ENCODE measurements around the gene ZC3H11A.
"Not testable (repeated sequence)": the region's sequence is repeated elsewhere in the genome, so short reads cannot be mapped to it uniquely, and the experiment has no call there.

ZC3H11A gene

DNA sequence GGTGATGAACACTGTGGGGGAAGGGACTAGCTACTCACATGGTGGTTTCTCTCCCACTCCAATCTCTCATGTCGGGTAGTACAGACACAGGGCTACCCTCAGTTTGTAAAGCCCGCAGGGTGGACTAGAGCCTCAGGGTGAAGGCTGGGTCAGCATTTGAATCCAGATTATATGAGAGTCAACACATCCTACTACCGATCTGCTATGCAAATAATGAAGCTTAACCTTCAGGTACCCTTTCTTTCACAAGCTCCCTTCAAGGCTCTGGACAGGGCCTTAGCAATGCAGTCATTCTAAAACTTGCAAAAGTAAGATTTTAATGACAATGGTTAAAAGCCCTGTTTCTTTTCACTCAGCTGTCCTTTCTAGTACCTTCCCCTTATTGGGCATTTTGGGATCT lies 5.5 kb upstream of the ZC3H11A start:
- no peak for DNase-seq

- no peak for DNase-seq
Measured at GRCh38 chr1:203791498-203791897, 3.9 kb upstream of the ZC3H11A start.

DNA sequence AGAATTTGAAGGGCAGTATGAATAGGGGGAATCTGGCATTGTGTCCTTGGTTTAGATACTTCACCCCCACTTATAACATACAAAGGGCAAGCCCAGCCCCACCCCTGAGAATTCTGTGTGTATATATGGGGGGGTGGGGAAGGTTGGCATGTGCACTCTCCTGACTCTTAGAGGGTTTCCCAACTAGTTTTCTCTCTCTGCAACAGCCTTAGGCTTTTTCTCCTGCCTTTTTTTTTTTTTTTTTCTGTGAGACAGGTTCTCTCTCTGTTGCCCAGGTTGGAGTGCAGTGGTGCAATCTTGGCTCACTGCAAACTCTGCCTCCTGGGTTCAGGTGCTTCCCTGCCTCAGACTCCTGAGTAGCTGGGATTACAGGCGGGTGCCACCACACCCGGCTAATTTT lies 2.9 kb upstream of the ZC3H11A start:
- no peak for DNase-seq

- not testable (repeated sequence) for DNase-seq
Measured at GRCh38 chr1:203793561-203793960, 1.9 kb upstream of the ZC3H11A start.

GRCh38 chr1:203794764-203795440 lies 521 bp upstream of the ZC3H11A start:
- DNase-seq = no peak

DNA sequence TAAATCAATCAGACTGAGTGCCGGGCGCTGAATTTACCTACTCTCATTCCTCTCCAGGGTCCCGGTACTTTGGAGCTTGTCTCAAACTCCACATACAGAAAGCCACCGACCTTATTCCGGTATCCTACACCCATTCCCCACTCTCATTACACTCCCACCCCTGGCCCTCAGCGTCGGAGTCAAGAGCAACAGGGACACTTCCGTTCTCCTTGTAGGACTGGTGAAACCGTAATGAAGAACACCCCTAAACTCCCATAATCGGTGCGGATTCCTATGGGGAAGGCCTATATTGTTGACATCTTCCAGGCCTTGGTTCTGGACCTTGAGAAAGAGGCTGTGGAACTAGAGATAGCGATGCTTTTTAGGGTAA lies 798 bp downstream of the ZC3H11A start:
- peak in 2 of 14 donors; percentile 37 to 64 for DNase-seq

DNA sequence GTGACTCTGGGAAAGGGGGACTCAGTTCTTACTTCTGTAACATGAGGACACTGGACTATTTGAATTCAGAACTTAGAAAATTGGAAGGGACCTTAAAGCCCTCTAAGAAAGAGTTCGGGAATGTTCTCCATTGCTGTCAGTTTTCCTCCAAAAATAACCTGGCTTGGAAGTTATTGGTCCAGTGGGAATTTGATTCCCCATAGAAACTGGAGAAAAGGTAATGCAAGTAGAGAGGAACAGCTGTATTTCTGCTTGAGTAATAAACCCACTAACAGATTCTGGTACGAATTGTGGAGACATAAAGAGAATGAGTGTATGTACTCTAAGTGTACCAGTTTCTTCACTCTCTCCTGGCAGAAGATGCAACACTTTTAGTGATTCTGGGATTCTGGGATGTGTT lies 1.8 kb downstream of the ZC3H11A start:
- no peak for DNase-seq

DNA sequence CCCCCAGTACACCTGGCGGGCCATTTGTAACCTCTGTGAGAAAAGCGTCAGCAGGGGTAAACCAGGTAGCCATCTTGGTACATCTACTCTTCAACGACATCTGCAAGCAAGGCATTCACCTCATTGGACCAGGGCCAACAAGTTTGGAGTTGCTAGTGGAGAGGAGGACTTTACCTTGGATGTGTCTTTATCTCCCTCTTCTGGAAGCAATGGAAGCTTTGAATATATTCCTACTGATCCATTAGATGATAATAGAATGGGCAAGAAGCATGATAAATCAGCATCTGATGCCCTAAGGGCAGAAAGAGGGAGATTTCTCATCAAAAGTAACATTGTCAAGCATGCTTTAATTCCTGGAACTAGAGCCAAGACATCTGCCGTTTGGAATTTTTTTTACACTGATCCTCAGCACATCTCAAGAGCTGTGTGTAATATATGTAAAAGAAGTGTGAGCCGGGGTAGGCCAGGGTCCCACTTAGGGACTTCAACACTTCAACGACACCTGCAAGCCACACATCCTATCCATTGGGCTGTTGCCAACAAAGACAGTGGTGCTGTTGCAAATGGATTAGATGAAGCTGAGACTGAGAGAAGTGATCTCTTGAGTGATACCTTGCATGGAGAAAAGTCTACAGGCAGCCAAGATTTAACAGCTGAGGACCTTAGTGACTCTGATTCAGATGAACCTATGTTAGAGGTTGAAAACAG lies 2.7 kb downstream of the ZC3H11A start:
- no peak for DNase-seq

DNA sequence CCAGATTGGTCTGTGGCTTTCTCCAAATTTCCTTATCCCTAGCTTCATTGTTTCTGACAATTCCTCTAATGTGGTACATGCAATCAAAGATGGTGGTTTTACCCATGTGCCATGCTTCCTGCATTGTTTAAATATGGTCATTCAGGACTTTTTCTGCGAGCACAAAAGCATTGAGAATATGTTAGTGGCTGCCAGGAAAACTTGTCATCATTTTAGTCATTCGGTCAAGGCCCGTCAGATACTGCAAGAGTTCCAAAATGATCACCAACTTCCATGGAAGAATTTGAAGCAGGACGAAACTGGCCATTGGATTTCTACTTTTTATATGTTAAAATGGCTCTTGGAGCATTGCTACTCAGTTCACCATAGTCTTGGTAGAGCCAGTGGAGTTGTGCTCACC lies 3.7 kb downstream of the ZC3H11A start:
- DNase-seq = no peak

- no peak for DNase-seq
Measured at GRCh38 chr1:203799971-203800370, 4.5 kb downstream of the ZC3H11A start.

DNA sequence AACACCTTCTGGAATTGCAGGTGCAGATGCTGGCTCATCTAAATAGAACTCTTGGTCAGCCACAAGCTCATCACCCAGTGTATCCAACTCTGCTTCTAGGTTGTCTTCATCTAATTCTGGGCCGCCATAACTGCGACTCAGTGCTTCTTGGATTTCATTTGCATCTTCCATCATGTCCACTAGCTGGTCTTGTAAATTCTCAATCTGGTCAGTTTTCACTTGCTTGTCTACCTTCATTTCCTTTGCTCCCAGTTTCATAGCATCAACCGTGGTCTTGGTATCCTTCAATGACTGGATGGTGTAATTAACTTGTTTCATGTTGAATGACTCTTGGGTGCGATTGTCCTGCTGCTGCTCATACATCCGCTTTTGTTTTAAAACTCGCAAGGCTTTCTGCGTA lies 10.3 kb downstream of the ZC3H11A start:
- DNase-seq = no peak

- no peak for DNase-seq
Measured at GRCh38 chr1:203807196-203807595, 11.8 kb downstream of the ZC3H11A start.

- no peak for DNase-seq
Measured at GRCh38 chr1:203813581-203814341, 18.3 kb downstream of the ZC3H11A start.

DNA sequence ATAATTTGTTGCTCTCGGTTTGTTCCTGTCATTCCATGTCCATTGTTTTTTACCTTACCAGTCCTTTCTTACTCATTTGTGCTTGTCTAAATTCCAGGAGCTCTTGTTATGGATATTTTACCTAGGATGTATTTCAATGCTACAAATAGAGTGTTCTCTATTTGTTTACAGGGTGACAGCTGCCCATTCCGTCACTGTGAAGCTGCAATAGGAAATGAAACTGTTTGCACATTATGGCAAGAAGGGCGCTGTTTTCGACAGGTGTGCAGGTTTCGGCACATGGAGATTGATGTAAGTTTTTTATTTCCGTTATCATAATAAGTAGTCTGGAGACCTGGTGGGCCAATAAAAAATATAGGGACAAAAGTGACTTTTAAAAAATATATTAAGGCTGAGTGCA lies 23.0 kb downstream of the ZC3H11A start:
- no peak for DNase-seq

DNA sequence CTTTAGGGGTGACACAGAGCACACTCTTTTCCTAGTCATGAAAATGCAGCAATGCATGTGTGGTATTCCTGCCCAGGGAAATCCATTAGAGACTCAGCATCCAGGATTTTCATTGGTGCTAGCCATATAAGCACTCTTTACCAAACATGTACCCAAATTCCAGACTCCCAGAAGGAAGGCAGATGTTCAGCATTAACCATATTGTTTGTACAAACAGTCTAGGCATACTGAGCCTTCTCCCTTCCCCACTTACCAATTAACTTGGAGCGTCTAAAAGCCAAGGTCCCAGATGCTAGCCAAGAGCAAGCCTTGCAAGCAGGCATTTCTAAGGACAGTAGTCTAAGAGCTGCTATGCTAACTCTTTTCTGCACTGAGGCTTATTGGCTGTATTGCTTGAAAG lies 27.9 kb downstream of the ZC3H11A start:
- no peak for DNase-seq

- DNase-seq = no peak
Measured at GRCh38 chr1:203826175-203826574, 30.8 kb downstream of the ZC3H11A start.

DNA sequence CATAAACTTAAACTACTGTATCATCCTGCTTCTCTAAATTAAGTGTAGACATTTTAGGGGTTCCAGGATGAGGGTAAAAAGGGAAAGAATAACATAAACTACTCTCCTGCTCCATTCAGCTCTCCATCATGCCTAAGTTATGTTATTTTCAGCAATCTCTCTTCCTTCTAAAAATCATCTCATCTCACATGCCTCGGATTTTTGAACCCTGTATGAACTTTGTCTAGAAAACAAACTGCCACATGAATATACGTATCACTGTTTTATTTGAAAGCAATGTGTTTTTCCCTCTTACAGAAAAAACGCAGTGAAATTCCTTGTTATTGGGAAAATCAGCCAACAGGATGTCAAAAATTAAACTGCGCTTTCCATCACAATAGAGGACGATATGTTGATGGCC lies 32.6 kb downstream of the ZC3H11A start:
- DNase-seq = no peak

DNA sequence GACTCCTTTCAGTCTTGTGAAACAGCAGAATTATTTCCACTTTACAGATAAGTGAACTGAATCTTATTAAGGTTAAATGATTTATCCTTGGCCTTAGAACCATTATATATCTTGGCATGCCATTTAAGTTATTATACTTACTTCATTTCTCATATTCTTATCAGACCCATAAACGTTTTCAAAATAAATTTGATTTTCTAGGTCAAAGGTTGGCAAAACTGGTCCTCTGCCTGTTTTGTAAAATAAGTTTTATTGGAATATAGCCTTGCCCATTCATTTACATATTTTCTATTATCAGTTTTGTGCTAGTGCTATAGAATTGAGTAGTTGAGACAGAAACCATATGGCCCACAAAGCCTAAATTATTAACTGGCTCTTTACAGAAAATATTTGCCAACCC lies 33.1 kb downstream of the ZC3H11A start:
- no peak for DNase-seq

- not testable (repeated sequence) for DNase-seq
Measured at GRCh38 chr1:203829247-203829646, 33.8 kb downstream of the ZC3H11A start.

GRCh38 chr1:203835476-203835875 lies 40.1 kb downstream of the ZC3H11A start:
- DNase-seq = no peak

- no peak for DNase-seq
Measured at GRCh38 chr1:203839081-203839480, 43.7 kb downstream of the ZC3H11A start.

GRCh38 chr1:203840208-203840808 lies 44.9 kb downstream of the ZC3H11A start:
- no peak for DNase-seq

- DNase-seq = no peak
Measured at GRCh38 chr1:203842559-203842876, 47.1 kb downstream of the ZC3H11A start.
